ENCODE measurements around the gene EMC9.

Gene EMC9

DNA sequence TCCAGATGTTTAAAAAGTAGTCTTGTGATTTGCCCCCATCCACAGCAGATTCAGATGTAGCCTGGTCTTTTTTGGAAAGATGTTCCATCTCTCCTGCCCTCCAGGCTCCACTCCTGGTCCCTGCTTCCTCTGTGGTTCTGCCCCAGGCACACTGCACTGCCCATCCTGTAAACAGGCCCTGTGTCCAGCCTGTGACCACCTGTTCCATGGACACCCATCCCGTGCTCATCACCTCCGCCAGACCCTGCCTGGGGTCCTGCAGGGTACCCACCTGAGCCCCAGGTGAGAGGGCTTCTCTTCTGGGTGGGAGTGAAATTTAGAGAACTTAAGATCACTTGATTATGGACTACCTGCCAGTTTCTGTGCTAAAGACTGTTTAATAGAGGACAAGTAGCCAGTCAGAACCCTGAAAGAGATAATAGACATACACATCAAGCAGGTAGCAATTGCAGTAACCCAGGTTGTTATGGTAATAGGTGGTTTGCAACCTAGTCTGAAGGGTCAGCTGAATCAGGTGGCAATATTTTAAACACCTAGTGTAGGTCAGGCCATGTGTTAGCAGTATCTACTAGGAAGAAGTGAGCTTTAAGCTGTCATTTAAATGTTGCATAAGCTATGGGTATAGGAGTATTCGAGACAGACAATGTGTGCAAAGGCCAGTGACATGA, 8.0 kb upstream of the EMC9 start:
- no peak for DNase-seq

DNA sequence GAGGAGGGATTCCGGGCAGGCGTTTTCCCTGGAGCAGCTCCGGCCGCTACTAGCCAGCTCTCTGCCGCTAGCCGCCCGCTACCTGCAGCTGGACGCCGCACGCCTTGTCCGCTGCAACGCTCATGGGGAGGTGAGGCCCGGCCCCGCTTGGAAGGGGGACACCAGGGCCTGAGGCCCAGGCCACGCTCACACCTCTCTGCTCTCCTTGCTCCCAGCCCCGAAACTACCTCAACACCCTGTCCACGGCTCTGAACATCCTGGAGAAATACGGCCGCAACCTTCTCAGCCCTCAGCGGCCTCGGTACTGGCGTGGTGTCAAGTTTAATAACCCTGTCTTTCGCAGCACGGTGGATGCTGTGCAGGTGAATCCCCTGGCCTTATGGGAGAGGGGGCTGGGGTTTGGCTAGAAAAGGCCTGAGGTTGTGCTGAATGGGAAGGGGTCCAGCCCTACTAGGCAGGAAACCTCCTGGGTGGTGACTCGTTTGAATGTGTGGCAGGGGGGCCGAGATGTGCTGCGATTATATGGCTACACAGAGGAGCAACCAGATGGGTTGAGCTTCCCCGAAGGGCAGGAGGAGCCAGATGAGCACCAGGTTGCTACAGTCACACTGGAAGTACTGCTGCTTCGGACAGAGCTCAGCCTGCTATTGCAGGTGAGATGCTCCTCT, 6.5 kb upstream of the EMC9 start:
- DNase-seq, result no peak

DNA sequence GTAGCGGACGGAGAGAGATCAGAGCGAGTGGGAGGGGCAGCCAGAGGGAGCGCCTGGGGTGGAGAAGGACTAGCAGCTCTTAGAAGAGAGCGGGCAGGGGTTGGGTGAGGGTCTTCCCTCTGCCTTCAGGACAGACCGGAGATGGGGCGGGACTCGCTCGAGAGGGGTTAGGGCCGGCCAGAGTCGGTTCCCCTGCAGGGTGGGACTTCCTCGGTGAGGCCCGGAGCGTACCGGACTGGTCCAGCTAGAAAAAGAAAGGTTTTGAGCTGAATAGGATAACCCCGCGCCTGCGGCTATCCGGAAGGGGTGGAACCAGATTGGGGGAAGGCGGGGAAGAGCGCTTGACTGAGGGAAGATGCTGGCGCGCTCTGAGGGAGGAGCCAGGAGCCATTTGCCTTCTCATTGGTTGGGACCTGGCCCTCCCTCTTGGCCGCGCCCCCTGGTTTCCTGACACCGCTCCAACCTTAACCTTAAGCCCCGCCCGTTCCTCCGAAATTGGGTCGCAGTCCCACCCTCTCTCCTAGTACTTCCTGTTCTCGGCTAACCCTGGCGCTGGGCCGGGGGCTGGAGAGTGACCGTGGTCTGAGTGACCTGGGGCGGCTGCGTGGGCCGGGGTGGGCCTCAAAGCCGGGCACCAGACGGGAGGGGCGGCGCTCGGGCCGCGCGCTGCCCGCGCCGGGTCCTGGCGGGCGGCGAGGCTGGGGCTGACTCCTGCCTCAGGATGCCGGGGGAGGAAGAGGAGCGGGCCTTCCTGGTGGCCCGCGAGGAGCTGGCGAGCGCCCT, 5.8 kb upstream of the EMC9 start, which contains the start of gene RNF31:
TSS of gene RNF31 (plus strand) at position 521 of the 783 bp plus-strand sequence. CDS start at position 722, 201 bp downstream.
- peak; percentile 73 to 99 (median 95) for DNase-seq

DNA sequence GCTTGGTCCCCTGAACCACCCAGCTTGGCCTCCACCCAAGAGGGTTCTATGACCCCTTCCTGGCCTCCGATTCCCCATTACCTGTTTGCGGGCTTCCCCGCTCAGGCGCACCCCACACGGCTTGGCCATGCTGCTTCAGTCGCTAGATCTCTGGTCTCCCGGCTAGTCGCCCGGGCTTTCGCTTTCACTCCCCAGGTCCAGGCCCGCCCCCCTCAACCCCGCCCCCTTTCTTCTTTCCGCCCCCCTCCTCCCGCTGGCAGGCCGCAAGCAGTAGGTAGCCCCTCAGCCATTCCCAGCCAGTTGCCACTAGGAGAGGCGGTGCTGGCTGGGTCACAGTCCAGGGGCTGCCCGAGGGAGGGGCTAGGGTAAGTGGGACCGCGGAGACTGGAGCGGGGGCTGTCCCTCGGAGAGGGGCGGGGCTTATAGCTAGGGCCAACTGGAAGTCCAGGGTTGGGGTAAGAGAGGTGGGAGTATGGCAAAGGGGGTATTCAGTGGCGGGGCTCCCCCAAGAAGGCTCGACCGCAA, 5.1 kb upstream of the EMC9 start, which contains the start of gene PSME2:
TSS of gene PSME2 (minus strand) at position 158 of the 525 bp plus-strand sequence. CDS start at position 129, 29 bp downstream.
- DNase-seq, result peak in 55 of 56 donors; percentile 48 to 92 (median 82)

DNA sequence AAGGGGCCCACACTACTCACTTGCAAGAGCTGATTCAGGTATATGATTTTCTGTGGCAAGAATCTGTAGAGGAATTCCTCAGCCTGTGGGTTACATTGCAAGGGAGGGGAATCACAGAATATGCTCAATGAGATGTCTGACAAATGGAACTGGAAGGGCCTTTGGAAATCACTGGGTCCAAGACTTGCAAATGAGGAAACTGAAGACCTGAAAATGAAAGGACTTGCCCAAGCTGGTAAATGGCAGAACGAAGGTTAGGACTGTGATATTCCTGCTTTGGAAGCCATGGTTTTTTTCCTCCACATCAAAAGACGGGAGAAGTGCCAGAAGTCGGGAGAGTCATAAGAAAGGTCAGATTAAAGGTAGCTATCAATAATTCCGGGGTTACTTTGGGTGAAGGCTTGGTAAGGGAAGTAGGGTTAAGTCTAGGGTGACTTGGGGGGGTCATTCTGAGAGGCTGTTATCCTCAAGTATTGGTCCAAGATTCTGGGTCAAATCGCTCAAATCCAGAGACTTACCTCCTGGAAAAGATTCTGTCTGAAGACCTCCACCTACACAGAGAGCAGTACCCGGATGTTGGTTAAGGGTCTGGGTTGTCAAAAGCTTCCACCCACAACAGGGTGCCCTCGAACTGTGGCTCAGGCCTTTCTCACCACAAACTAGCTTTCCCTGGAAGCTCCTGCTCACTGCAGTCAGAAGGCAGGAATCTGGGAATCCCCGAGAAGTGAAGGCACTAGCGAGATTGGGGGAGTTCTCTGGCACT, 4.5 kb upstream of the EMC9 start:
- DNase-seq, result no peak

DNA sequence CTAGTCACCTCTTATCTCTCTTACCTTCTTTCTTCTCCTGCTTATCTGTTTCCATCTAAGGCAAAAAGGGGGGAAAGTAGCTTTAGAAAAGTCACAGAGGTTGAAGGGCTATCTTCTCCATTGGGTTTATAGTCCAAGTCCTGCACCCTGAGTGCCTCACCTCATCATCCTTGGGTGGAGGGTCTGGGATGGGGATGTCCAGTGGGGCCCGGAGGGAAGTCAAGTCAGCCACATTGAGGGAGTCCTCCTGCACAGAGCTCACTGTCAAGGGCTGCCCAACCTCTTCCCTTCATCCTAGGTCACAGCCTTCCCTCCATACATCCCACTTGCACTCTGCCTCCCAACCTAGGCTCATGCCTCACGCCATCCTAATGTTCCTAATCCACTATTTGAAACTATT, 3.8 kb upstream of the EMC9 start:
- no peak for DNase-seq

DNA sequence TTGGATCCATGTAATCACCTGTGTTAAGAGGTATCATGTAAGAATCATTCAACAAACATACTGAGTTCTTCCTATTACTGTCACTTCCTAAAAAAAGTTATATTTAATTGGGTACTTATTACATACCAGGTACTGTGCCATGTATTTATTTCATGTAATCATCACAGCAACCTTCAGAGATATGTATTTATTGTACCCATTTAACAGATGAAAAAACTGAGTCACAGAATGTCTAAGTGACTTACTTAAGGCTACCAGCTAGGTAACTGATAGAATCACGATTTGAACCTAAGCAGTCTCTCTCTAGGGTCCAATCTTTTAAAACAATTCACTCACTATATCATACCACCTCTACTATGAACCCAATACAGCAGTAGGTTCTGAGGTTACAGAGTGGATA, 3.1 kb upstream of the EMC9 start:
- DNase-seq, result no peak

DNA sequence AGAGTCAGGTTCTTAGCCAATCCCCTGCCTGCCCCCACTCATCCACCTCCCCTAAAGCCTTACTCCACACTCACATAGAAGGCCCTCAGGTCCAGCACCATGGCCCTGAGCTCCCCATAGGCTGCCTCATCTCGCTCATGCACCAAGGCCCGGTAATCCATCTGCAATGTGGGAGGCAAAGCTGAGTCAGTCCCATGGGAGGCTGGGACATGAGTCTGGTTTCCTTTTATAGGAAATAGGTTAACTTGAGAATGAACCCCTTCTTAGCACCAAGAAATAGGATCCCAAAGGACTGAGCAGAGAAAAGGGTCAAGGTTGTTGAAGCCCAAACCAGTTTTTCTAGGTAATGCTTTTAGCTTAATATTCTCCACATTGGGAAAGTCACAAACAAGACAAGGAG, 2.1 kb upstream of the EMC9 start:
- no peak for DNase-seq

DNA sequence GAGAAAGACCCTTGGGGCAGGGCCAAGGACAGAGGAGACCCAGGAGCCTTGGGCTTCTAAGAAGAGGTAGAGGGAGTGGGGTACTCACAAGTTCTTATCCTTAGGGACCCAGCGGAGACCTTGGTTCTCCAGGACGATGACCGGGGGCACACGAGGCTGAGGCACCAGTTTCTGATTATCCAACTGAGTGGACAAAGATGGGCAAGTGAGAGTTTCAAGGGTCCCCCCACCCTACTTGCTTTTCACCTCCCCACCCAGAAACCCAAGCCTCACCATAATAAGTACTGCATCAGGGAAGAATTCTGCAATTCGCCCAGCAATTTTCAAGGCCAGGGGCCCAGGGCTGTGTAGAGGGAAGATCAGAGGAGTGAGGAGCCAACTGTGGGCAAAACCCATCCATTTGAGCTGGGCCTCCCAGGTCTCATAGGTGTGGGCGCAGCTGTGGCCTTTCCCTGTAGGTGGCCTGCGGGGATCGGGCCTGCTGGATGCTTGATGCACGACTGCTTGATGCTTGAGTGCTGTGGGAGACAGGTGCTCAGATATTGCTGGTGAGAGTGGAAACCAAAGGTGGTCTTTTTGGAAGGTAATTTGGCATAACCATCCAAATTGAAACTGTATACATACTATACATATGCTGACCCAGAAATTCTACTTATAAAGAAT, 2.0 kb downstream of the EMC9 start:
- no peak for DNase-seq

DNA sequence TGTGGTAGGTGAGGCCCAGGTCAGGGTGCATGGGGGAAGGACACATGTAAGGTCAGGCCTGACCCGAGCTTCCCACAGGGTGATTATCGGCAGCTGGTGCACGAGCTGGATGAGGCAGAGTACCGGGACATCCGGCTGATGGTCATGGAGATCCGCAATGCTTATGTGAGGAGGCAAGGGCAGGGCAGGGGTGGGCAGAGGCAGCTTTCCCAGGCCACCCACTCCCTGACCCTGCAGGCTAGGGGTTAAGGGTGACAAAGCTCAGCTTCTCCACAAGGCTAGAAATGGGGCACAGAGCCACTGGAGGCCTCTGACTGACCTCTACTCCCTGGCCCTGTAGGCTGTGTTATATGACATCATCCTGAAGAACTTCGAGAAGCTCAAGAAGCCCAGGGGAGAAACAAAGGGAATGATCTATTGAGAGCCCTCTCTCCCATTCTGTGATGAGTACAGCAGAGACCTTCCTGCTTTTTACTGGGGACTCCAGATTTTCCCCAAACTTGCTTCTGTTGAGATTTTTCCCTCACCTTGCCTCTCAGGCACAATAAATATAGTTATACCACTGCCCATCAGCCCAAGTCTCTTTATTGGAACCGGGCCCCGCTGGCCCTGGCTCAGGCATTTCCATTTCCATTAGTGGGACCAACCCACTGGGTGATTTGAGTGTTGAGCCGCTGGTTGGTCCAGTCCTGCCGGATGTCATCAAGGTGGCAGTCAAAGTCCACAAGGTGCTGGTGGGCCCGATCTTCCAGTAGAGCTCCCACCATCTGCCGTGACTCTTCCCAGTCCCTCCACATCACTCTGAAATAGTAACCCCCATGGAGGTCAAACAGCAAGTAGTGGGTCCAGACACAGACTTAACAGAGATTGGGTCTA, 2.8 kb downstream of the EMC9 start:
- DNase-seq, result no peak

DNA sequence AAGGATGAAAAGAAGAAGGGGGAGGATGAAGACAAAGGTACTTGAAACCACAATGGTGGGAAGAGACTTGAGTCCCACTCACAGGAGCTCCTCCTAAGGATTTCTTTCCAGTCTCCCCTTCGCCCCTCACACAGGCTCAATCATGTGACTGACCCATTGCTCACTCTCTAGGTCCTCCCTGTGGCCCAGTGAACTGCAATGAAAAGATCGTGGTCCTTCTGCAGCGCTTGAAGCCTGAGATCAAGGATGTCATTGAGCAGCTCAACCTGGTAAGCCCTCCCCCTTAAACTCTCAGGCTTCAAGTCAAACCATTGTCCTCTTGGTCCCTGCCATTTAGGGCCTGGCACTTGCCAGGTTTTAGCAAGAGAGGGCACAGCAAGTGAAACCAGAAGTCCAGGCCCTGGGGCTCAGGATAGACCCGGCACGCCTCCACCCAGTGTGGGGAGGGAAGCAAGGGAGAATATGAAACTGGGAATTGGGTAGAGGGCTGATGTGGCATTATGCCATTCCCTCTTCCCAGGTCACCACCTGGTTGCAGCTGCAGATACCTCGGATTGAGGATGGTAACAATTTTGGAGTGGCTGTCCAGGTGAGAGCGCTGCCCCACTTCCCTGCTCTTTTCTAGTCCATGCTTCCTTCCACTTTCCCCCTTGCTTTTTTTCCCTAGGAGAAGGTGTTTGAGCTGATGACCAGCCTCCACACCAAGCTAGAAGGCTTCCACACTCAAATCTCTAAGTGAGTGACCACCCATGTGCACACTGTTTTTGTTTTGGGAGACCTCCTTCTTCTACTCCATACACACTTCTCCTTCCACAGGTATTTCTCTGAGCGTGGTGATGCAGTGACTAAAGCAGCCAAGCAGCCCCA, 3.6 kb downstream of the EMC9 start:
- DNase-seq, result no peak

DNA sequence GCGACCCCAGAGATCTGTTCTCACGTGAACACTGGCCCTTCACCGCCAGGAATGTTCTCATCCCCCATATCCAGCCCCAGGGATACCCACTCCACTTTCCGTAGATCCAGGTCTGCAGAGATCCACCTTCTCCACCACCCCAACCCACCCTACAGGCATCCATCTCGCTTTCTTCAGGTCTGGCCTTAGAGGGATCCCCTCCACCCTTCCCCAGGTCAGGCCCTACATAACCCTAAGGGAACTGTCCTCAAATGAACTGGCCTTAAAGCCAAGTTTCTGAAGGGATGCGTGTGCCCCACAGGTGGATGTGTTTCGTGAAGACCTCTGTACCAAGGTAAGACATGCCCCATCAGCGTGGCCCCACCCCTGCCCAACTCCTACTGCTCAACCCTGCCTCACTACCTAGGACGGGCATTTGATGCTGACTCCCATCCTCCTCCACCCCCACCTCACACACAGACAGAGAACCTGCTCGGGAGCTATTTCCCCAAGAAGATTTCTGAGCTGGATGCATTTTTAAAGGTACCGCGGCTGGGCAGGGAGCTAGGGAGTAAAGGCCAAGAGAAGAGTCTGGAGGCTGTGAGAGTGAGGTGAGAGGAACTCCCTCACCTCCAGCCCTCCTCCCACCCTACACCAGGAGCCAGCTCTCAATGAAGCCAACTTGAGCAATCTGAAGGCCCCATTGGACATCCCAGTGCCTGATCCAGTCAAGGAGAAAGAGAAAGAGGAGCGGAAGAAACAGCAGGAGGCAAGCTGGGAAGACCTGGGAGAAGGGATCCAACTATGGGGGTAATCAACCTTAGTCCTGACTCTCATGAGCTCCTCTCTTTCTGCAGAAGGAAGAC, 4.5 kb downstream of the EMC9 start:
- no peak for DNase-seq

DNA sequence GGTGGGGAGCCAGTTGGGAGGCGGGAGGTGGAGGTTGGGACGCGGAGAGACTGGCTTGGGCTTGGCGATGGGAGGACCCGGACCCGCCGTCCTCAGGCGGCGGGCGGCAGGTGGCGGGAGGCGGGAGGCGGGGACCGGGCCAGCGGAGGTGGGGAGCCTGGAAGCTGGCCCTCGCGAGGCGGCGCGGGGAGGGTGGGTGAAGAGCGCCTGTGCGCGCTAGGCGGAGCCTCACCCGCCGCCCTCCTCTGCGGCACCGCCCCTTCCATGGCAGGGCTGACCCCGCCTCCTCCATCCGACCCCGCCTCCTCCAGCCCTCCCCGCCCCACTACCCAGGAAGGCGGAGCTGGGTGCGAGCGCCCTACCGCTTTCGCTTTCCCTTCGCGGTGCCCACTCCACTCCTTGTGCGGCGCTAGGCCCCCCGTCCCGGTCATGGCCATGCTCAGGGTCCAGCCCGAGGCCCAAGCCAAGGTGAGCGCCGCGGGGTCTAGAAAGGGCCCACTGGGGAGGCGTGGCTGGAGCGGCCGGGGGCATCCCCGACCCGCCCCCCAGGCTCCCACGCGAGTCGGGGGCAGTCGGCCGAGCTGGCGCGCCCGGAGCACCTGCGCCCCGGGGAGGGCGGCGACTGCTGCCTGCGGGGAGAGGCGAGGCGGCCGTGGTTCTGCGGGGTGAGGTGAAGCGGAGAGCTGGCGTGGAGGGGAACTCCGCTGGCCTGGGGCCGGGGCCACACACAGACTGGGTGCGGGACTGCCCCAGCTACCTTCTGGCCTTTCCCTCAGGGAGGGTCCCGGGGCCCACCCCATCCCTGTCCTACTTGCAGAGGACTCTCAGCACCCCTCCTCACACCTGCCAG, 5.3 kb downstream of the EMC9 start, which contains the start of gene PSME1:
TSS of gene PSME1 (plus strand) at position 361 of the 850 bp plus-strand sequence. CDS start at position 430, 69 bp downstream.
- DNase-seq, result peak; percentile 30 to 95 (median 85)

DNA sequence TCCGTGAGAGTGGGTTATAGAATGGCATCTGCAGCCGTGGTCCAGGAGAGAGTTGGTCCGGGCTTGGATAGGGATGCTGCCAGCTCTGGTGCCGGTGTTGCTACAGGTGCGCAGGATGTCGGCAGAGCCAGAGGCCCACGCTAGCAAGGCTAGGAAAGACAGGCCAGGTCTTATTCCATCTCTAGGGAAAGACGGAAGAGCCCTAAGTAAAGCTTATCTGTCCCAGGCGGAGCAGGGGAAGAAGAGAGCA, 5.9 kb downstream of the EMC9 start:
- peak in 1 of 56 donors; percentile 38 for DNase-seq

DNA sequence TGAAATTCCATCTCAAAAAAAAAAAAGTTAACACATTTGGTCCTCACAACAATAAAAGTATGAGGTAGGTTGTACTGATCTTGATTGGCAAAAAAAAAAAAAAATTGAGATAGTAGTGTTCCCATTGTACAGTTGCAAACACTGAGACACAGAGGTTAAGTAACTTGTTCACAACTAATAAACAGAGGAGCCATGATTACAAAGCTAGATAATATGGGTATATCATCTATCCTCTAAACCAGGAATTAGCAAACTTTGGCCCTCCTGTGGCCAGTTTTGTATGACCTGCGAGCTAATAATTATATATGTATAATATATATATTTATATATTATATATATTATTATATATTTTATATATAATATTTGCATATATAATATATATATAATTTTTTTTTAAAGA, 7.7 kb downstream of the EMC9 start:
- no peak for DNase-seq

DNA sequence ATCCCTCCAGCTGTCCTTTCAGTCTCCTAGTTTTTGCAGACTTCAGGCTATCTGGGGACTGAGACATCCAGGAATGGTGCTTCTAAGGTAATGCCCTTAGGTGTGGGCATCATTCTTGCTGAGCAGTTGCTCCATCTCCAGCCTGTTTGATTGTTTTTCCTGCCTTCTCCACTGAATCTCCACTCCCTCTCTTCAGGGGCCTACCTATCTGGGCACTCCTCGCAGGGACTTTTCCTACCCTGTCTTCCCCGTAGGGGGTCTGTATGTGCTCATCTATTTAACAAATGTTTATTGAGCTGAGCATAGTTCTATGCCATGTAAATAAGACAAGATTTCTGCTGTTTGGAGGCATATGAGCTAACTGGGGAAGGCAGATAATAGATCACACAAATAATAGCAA, 8.4 kb downstream of the EMC9 start:
- DNase-seq, result no peak

Data from amygdala (tissue), 56 donors.